ENCODE results near the gene CDH1.
A peak's percentile ranks its signal among the peaks of the same experiment; 100 is the strongest.
"Not testable (repeated sequence)": the region's sequence is repeated elsewhere in the genome, so short reads cannot be mapped to it uniquely, and the experiment has no call there.

CDH1 gene

GRCh38 chr16:68737046-68737729 is at the start of gene CDH1:
CDH1 (plus strand) TSS chr16:68737292; CDS start chr16:68737416, 124 bp downstream.
- peak; percentile 46 for DNase-seq

- DNase-seq: no peak
Measured at GRCh38 chr16:68689921-68690320, 47.2 kb upstream of the CDH1 start.

- no peak for DNase-seq
Measured at GRCh38 chr16:68695575-68695974, 41.5 kb upstream of the CDH1 start.

- no peak for DNase-seq
Measured at GRCh38 chr16:68696514-68696913, 40.6 kb upstream of the CDH1 start.

- DNase-seq: no peak
Measured at GRCh38 chr16:68698091-68698490, 39.0 kb upstream of the CDH1 start.

GRCh38 chr16:68700120-68700519 is 37.0 kb upstream of the CDH1 start:
- no peak for DNase-seq

GRCh38 chr16:68700831-68701230 is 36.3 kb upstream of the CDH1 start:
- no peak for DNase-seq

GRCh38 chr16:68704232-68704867 is 32.7 kb upstream of the CDH1 start:
- DNase-seq: peak; percentile 81

- no peak for DNase-seq
Measured at GRCh38 chr16:68707340-68708152, 29.5 kb upstream of the CDH1 start.

GRCh38 chr16:68710211-68710610 is 26.9 kb upstream of the CDH1 start:
- no peak for DNase-seq

- peak; percentile 32 for DNase-seq
Measured at GRCh38 chr16:68711421-68712139, 25.5 kb upstream of the CDH1 start.

- DNase-seq: no peak
Measured at GRCh38 chr16:68713361-68713760, 23.7 kb upstream of the CDH1 start.

- DNase-seq: no peak
Measured at GRCh38 chr16:68715471-68715870, 21.6 kb upstream of the CDH1 start.

GRCh38 chr16:68716516-68716915 is 20.6 kb upstream of the CDH1 start:
- not testable (repeated sequence) for DNase-seq

- no peak for DNase-seq
Measured at GRCh38 chr16:68717684-68718083, 19.4 kb upstream of the CDH1 start.

- DNase-seq: no peak
Measured at GRCh38 chr16:68718590-68718989, 18.5 kb upstream of the CDH1 start.

- no peak for DNase-seq
Measured at GRCh38 chr16:68719993-68720489, 17.1 kb upstream of the CDH1 start.

GRCh38 chr16:68722119-68723024 is 14.7 kb upstream of the CDH1 start:
- no peak for DNase-seq

GRCh38 chr16:68724797-68725196 is 12.3 kb upstream of the CDH1 start:
- DNase-seq: no peak

GRCh38 chr16:68728523-68728922 is 8.6 kb upstream of the CDH1 start:
- no peak for DNase-seq

GRCh38 chr16:68731637-68732036 is 5.5 kb upstream of the CDH1 start:
- no peak for DNase-seq
